GM21423 (cell line): ENCODE data around the gene SIN3A.
"Not testable (repeated sequence)": the region's sequence is repeated elsewhere in the genome, so short reads cannot be mapped to it uniquely, and the experiment has no call there.

Experiments used
- ATAC-seq: cut with Tn5 transposase; IDR thresholded peaks from one replicate; pipeline ENCODE4 v1.9.1; 2021; ENCODE audit warnings: mild to moderate bottlenecking, moderate library complexity; ENCODE audit not compliant: unreplicated experiment

SIN3A gene

GRCh38 chr15:75383986-75384385, 67.5 kb downstream of the SIN3A start:
- ATAC-seq: not testable (repeated sequence)

DNA sequence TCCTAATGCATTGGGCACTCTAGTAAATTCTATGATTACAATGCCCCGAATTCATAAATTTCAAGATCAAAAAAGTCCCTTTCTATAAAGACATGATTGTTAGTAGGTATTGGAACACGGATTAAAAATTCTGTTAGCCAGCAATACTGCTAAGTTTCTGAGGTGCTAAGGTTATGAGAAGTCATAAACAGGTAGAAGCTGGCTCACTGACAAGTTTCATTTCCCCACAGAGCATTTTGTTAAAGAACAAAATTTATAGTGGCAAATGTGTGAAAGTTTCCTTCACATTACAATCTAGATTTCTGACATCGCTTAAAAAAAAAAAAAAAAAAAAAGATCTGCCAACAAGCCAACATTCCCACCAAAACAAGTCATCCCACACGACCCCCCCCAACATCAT, 70.7 kb downstream of the SIN3A start:
- no peak for ATAC-seq

- no peak for ATAC-seq
Measured at GRCh38 chr15:75371901-75372688, 79.4 kb downstream of the SIN3A start.

GRCh38 chr15:75371486-75371885, 80.0 kb downstream of the SIN3A start:
- ATAC-seq: no peak

DNA sequence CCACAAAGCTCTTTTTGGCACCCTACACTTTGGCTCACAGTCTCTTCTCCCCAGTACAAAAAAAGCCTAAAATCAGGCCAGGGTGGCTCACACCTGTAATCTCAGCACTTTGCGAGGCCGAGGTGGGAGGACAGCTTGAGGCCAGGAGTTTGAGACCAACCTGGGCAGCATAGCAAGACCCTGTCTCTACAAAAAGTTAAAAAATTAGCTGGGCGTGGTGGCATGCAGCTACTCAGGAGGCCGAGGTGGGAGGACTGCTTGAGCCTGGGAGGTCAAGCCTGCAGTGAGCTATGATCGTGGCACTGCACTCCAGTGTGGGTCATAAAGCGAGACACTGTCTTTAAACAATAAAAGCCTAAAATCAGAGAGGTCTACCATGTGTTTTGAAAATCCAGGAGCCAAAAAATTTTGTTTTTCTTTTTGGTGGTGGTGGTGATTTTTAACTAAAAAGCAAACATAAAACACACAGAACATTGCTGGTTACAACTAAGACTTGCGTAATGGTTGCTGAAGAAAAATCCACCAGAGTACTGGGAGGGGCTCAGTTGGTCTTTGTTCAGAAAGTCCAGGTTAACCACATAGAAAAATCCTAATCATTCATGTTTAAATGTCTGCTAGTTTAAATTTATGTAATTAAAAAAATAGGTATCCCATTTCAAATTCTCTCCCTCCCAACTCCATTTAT, 81.5 kb downstream of the SIN3A start:
- ATAC-seq: no peak

GRCh38 chr15:75368689-75369239, 82.7 kb downstream of the SIN3A start:
- ATAC-seq: peak; percentile 6

- peak; percentile 89 for ATAC-seq
Measured at GRCh38 chr15:75367913-75368688, 83.4 kb downstream of the SIN3A start, which contains the start of gene MAN2C1. Gene MAN2C1 (minus strand): TSS chr15:75368607. CDS start chr15:75368583, 24 bp downstream.

GRCh38 chr15:75367406-75367912, 84.0 kb downstream of the SIN3A start:
- no peak for ATAC-seq

DNA sequence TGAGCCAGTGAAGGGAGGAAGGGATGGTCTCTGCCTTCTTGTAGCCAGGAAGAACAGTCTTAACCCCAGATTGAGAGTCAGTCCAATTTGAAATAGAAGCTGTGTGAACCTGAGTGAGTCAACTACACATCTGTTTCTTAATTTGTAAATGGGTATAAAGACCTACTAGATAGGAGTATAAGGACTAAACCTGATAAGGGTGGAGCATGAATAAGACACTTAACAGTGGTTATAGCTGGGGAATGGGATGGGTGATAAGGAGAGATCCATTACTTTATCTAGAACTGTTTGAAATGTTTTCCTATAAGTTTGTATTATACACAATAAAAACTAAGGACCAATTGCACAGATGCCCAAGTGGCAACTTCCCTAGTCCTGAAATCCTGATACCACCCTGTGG, 84.5 kb downstream of the SIN3A start:
- ATAC-seq: no peak

GRCh38 chr15:75366163-75366562, 85.3 kb downstream of the SIN3A start:
- ATAC-seq: no peak

DNA sequence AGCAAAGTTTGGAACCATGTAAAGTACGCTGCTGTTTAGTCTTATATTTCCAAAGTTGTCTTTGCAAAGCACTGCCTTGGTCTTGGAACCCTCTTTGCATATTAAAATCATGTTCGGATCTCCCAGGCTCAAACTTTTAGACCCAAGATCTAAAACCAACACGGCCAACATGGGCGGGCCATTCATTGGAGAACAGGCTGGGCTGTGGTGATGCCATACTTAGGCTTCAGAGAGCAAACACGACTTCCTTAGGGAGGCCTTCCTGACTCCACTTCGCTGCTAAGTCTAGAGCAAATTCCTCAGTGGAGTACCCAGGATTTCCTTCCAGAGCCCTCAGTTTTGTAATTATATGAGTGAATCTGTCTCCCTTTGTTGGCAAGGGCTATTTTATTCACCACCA, 86.6 kb downstream of the SIN3A start:
- no peak for ATAC-seq

DNA sequence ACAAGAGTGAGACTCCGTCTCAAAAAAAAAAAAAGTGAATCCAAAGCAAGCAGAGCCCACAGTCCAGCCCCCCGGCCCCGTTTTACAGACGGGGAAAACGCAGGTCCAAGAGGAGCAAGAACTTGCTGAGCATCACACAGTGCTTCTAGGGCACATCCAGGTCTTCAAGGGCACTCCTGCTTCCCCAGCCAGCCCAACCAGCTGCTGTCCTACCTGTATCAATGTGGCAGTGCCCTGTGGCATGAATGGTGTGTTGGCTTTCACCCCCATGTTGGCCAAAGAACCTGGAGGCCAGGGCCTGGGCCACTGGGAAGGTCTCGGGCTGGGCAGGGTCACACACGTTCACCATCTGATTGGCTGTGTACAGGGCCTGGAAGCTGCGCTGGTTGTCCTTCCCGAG, 87.7 kb downstream of the SIN3A start:
- no peak for ATAC-seq

GRCh38 chr15:75362642-75363249, 88.7 kb downstream of the SIN3A start:
- no peak for ATAC-seq

- no peak for ATAC-seq
Measured at GRCh38 chr15:75361989-75362641, 89.4 kb downstream of the SIN3A start.

GRCh38 chr15:75361361-75361988, 90.0 kb downstream of the SIN3A start:
- ATAC-seq: no peak

DNA sequence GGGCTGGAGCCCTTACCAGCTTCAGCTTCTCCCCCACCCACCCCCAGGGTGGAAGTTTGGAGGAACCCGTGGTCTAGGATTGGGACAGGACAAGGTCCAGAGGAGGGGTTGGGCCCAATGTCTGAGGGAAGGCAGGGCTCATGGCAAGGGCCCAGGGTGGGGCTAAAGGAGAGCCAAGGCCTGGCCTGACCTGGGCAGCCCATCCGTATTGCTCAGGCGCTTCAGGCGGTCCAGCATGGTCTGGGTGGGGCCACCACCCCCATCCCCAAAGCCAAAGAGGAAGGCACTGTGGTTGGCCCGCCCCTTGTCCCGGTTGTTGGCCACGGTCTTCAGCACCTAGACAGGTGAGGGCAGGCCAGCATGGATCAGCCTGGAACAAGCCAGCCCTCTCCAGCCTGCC, 90.6 kb downstream of the SIN3A start:
- ATAC-seq: no peak

- ATAC-seq: no peak
Measured at GRCh38 chr15:75360391-75360790, 91.1 kb downstream of the SIN3A start.

GRCh38 chr15:75359537-75360250, 91.8 kb downstream of the SIN3A start:
- no peak for ATAC-seq
